Chondrocyte (in vitro differentiated cells): ENCODE data around the gene SMARCA4. TPM values are rescaled to one million over a fixed set of nuclear protein-coding genes. Genes with fewer than 3 reads are reported as not detected.

ENCODE experiments used
- DNase-seq: peaks from one replicate; pipeline ENCODE4 v3.0.0; 2021; ENCODE audit warnings: mixed read lengths, low spot score
- H3K27ac Mint-ChIP-seq: one replicate; pipeline ENCODE4 v1.8.0; 2021; ENCODE audit warnings: mild to moderate bottlenecking, moderate library complexity, mixed read lengths; ENCODE audit not compliant: unreplicated experiment
- H3K27me3 Mint-ChIP-seq: 2 replicates; pipeline ENCODE4 v1.8.0; 2021; ENCODE audit warnings: low read depth, mixed read lengths
- H3K36me3 Mint-ChIP-seq: 2 replicates; pipeline ENCODE4 v1.8.0; 2021; ENCODE audit warnings: low read depth, mixed read lengths
- H3K4me1 Mint-ChIP-seq: 2 replicates; pipeline ENCODE4 v1.8.0; 2021; ENCODE audit warnings: low read depth, mild to moderate bottlenecking, mixed read lengths
- H3K4me3 Mint-ChIP-seq: one replicate; pipeline ENCODE4 v1.8.0; 2021; ENCODE audit warnings: mild to moderate bottlenecking, moderate library complexity, mixed read lengths; ENCODE audit not compliant: unreplicated experiment
- H3K9me3 Mint-ChIP-seq: 2 replicates; pipeline ENCODE4 v1.8.0; 2021; ENCODE audit warnings: low read depth, mixed read lengths
- total RNA-seq: library from RNA; stranded (reverse); gene quantifications from 3 replicates; pipeline ENCODE4 v1.2.1, GENCODE V29; 2021
- TF ChIP-seq, protein P1 (sequence below): fragments of 200-600 bp; sonication (generic); IDR thresholded peaks from 2 replicates; pipeline ENCODE4 v1.5.0; 2021; ENCODE audit warnings: antibody characterized with exemption, mild to moderate bottlenecking, moderate library complexity

Gene SMARCA4
- total RNA-seq, 1 donor from 2014 or later: 107 TPM

DNA sequence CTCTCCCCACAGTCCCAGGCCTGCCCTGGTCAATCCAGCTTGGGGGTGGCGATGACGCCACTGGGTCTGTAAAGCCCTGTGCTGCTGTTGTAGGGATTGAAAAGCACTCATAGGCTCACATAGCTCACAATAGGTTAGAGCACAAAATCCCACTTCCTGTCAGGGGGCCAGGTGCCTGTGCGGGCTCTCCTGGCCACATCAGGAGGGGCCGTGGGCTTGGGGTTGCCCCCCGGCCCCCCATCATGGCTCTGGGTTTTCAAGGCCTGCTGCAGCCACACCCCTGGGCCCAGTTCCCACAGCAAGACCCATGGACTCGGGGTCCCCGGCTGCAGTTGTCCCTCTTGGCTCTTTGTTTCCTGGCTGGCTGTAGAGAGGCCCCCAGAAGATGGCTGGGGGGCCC is 62.9 kb downstream of the SMARCA4 start:
- Mint-ChIP-seq H3K27ac (no peak overlapping the region), H3K27me3 (no peaks in the 10 kb centered on the region), H3K4me1 (no peaks in the 10 kb centered on the region), H3K9me3 (no peaks in the 10 kb centered on the region), H3K4me3 (no peak overlapping the region), H3K36me3 (peaks cover 36% of the 10 kb centered on the region)
- no peak for DNase-seq
- TF ChIP-seq, protein P1, sequence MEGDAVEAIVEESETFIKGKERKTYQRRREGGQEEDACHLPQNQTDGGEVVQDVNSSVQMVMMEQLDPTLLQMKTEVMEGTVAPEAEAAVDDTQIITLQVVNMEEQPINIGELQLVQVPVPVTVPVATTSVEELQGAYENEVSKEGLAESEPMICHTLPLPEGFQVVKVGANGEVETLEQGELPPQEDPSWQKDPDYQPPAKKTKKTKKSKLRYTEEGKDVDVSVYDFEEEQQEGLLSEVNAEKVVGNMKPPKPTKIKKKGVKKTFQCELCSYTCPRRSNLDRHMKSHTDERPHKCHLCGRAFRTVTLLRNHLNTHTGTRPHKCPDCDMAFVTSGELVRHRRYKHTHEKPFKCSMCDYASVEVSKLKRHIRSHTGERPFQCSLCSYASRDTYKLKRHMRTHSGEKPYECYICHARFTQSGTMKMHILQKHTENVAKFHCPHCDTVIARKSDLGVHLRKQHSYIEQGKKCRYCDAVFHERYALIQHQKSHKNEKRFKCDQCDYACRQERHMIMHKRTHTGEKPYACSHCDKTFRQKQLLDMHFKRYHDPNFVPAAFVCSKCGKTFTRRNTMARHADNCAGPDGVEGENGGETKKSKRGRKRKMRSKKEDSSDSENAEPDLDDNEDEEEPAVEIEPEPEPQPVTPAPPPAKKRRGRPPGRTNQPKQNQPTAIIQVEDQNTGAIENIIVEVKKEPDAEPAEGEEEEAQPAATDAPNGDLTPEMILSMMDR: no peak

DNA sequence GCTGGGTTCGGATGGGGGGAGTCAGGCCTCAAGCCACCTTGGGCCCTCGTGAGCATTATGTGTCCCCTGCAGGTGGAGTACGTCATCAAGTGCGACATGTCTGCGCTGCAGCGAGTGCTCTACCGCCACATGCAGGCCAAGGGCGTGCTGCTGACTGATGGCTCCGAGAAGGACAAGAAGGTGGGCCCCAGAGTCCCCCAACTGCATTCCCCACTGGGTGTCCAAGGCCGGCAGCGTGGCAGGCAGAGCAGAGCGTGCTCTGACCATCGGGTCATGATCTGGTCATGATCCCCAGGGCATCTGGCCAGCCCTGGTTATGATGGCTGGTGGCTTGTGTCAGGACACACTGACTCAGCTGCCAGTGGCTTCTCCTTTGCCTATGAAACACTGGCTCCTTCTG is 63.4 kb downstream of the SMARCA4 start:
- TF ChIP-seq, protein P1: no peak
- Mint-ChIP-seq H3K4me1 (no peaks in the 10 kb centered on the region), H3K36me3 (peaks cover 36% of the 10 kb centered on the region), H3K27ac (no peak overlapping the region), H3K9me3 (no peaks in the 10 kb centered on the region), H3K27me3 (no peaks in the 10 kb centered on the region), H3K4me3 (no peak overlapping the region)
- DNase-seq: no peak

- no peak overlapping the region for H3K4me3 Mint-ChIP-seq
- H3K4me1 Mint-ChIP-seq: no peaks in the 10 kb centered on the region
- H3K27me3 Mint-ChIP-seq: no peaks in the 10 kb centered on the region
- H3K9me3 Mint-ChIP-seq: no peaks in the 10 kb centered on the region
- peaks cover 33% of the 10 kb centered on the region for H3K36me3 Mint-ChIP-seq
- TF ChIP-seq, protein P1: no peak
- no peak for DNase-seq
- H3K27ac Mint-ChIP-seq: no peak overlapping the region
Observed at GRCh38 chr19:11025006-11025405, 64.2 kb downstream of the SMARCA4 start.

GRCh38 chr19:11025445-11025844 is 64.6 kb downstream of the SMARCA4 start:
- Mint-ChIP-seq H3K27me3 (no peaks in the 10 kb centered on the region), H3K4me3 (no peak overlapping the region), H3K4me1 (no peaks in the 10 kb centered on the region), H3K36me3 (peaks cover 36% of the 10 kb centered on the region), H3K27ac (no peak overlapping the region), H3K9me3 (no peaks in the 10 kb centered on the region)
- no peak for DNase-seq
- TF ChIP-seq, protein P1: no peak

DNA sequence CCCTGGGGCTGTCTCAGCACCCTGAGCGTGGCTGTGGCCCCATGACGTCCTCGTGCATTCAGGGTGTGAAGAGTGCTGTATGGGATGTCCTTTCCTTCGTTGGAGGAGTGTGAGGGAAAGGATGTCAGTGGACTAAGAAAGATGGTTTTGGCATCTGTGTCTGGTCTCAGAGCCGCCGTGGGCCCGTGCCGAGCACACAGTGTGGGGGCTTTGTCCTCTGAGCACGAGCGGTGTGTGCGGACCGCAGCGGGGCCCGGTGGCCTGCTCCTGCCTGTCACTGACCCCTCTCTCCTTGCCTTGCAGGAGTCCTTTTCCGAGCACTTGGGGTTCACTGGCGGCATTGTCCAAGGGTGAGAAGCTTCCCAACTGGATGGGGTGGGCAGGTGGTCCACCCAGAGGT is 65.2 kb downstream of the SMARCA4 start:
- no peaks in the 10 kb centered on the region for H3K27me3 Mint-ChIP-seq
- no peak overlapping the region for H3K4me3 Mint-ChIP-seq
- TF ChIP-seq, protein P1: no peak
- no peak overlapping the region for H3K27ac Mint-ChIP-seq
- no peaks in the 10 kb centered on the region for H3K9me3 Mint-ChIP-seq
- H3K4me1 Mint-ChIP-seq: no peaks in the 10 kb centered on the region
- peaks cover 32% of the 10 kb centered on the region for H3K36me3 Mint-ChIP-seq
- no peak for DNase-seq
